Activated T-helper 1 cell treated with anti-CD3 and anti-CD28 coated beads, Interleukin-2, amount 50 U/mL, for 16 hours (primary cell): Measurements from ENCODE around the gene PEPD.

Experiments used
- DNase-seq, 2 donors: peaks; one replicate each; pipeline ENCODE4 v3.0.0-alpha.2; 2020; ENCODE audit warnings: low read depth in 1 of 2, low spot score in 1 of 2

Gene PEPD

DNA sequence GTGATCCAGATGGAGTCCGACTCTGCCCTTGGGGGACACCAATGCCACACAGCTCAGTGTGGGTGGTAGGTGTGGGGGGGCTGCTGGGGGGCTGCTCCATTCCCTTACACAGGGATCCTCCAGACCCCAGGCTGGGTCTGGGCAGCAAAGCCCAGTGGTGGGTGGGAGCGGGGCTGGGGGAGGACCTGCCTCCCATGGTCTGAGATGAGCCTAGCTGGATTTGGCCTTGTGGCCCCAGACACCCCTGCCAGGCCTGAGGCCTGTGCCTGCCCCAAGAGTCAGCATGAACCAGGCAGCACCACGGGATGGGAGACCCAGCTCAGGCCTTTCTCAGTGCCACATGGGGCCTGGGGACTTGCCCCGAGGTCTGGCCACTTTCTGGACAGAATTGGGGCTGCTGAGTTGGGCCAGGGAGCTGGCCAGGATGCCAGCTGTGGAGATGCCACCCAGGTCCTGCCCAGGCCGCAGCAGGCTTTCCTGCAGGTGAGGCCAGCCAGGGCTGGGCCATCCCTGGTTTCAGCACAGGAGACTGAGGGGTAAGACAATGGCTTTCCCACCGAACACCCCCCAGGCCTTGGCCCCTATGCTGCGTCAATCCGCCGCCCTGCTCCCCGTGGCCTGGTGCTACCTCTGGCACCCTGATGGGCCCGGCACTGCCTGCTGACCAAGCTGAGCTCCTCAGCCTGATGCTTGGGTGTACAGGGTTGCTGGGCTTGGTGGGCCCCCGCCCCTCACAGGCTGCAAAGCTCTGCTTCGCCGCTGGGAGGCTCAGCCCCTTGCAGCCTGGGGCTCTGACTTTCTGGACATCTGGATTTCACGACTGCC lies 123.8 kb downstream of the PEPD start:
- no peak for DNase-seq

DNA sequence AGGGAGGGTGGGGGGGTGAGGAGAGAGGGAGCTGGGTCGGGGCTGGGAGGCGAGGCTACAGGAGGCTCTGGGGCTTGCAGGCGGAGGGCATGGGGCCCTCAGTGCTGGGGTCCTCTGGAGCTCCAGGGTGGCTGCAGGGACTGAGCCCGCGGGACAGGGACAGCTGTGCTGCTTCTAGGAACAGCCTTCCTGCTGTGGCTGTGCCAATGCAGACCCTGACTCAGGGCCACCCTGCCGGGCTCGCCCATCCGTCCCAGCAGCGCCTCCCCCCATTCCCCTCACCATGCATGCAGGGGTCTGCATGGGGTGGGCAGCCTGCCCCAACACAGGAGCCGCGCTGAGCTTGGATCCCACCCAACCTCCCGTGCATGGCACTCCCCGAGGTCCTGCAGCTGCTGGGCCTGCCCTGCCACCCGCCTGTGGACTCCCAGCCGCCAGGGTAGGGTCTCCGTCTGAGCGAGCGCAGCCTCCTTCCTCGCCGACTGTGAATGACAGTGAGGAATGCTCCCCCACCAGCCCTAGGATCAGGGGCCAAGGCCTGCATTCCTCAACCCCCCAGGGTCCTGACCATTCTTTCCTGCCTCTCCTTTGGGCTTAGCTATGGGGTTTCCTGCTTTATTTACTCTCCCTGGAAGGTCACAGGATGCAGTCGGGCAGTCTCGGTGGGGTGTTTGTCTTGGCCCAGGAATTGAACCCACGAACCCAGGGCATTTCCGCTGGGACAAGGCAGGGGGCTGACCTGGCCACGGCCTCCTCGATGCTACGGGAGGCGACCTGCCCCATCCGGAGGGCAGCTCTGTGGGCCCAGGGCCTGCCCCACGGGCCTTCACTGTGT lies 124.7 kb downstream of the PEPD start:
- DNase-seq, result no peak

DNA sequence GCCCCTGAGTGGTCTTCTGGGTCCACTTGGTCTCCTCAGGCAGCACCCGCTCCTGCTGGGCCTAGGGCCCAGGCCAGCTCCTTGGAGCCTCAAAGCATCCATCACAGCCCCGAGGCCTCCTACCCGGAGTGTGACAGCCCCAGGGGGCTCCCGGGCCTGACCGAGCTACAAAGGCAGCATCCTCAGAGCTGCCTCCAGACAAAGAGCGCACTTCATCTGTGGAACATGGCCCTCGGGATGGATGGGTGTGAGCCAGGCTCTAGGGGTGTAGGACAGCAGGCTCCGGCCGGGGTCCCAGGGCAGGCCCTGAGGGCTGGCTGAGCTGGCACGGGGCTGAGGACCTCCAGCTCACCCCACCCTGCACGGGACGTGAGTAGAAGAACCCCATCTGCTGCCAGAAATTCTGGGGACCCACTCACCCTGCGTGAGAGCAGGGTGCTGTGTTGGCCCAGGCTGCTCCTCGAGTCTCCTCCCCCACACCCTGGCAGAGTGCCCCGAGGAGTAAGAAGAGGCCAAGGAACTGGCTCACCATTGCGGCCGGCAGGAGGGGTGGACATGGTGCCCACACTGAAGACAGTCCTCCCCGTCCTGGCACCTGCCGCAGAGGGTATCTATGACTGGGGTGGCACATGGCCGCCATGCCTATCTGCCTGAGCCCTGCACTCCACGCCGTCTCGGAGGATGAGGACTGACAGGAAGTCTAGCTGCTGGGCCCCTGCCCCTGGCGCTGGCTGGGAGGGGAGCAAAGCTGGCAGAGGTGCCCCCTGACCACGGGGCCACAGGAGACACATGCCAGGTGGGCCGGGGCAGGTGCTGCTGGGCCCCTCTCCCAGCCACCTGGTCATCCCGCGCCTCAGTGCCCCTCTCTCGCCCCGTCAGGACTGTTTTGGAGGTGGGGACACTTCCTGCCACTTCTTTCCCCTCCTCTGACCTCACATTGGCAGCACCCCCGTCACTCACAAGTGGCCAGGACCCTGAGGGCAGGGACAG lies 125.7 kb downstream of the PEPD start:
- no peak for DNase-seq

DNA sequence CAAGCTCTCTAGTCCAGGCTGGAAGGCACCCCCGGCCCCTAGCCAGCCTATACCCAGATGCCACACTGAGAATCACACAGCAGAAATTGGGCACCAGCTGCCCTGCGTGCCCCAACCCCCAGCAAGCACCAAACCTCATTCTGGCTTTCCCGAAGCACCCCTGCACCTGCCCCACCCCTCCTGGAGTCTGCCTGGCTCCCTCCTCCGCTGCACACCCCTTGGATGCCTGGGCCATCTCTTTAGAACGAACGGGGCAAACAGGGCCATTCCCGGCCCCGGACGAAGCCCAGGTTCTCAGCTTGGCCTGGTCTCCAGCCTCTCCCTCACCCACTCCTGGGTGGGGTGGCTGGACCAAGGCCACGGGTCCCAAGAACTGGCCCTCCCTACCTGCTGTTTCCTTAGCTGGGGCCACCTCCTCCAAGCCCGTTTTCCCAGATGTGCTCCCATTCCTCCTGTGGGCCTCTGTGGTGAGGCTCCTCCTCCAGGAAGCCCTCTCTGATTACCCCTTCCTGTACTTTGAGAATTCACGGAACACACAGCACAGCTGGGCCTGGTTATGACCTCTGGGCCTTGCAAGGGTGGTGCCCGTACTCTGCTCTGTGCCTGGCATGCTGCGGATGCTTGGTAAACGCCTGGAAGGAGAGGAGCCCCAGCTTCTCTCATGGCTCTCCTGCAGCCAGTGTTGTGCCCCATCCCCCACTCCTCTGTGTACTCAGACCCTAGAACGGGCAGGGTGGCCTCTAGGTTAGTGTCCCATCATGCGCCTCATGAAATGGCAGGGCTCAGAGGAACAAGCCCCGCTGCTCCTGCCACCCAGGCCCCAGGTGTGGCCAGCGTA lies 126.6 kb downstream of the PEPD start:
- no peak for DNase-seq

DNA sequence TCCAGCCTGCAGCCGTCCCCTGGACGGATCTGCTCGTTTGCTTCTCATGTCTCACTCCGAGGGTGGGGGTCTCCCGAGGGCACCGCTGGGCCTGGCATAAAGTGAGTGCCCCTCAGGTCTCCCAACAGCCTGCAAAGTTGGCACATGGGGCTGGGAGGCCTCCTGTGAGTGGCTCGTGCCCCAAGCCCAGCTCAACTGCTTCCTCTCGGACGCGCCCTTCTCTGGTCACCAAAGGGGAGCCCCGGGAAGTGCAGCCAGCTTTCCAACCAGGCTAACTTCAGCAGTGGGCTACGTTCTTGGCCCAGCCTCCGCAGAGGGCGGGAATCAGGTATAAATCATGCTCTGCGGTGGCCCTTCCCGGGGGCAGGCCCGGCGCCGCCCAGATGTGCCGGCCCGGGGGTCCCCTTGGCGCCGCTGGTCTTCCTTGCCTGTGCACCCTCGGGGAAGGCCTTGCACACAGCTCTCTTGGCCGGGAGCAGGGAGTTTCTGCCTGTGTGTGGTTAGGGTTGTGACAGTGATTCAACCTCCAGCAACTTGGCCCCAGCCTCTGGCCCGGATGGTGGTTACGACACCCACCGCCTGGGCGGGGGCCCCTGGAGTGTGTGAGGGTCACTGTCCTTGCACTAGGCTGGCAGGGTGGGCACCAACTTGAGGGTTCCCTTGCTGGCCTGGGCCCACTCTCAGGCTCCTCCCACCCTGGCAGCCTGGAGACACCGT lies 127.4 kb downstream of the PEPD start:
- DNase-seq, result no peak

DNA sequence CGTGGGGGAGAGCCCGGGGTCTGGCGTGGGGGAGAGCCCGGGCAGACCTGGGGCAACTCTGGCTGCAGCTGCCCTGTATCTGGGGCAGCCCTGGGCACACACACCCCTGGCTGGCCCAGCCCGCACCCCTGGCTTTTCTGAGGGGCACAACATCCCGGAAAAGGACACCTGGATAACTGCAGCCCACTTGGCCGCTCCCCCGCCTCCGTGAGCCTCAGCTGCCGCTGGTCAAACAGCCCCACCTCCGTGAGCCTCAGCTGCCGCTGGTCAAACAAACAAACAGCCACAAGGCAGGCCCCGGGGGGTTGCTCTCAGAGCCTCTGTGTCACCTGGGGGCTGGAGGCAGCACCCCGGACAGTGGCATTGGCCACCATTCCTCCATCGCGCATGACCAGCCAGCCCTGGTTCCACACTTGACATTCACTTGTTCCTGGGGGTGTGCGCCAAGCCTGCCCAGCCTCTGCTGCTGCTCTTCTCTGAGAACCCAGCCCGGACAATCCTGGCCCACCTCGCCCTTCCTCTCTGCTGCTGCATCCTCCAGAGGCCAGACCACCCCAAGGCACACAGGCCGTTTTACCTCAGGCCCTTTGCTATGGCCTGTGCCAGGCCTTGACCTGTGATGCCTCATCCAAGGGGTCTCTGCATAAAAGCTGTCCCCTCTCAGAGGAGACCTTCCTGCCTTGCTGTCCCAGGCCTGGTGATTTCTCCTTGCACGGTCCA lies 128.1 kb downstream of the PEPD start:
- DNase-seq, result no peak

DNA sequence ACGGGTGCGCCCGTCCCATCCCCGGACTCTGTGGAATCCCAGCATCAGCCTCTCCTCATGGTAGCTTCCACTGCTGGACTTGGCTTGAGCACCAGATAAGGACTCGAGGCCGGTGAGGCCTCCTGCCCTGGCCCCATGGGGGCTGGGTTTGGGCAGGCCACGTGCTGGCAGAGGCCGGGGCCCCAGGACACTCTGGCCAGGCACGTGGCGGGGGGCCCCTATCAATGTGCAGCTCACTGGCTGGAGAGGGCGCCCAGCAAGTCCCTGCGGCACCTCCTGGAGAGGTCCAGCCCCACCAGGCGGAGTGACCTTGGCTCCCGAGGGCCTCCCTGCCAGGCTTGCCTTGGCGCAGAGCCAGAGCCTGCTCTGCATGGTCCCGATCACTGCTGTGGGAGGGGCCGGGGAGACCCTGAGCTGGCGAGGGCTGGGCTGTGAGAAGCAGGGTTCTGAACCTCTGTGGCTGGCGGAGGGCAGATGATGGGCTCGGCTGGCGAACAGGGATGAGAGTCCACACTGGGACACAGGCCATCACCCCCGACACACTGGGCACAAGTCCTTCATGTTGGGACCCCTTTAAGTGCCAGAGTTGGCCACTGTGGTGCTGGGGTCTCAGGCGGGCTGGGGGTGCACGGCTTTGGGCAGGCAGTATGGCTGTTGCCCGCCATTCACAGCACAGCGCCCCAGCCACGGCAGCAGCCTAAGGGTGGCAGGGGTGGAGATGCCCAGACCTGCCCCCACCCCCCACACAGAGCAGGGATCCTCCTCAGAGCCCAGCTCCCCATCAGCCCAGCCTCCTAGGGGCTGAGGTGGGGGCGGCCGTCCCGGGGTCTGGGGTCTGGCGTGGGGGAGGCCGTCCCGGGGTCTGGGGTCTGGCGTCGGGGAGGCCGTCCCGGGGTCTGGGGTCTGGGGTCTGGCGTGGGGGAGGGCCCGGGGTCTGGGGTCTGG lies 129.0 kb downstream of the PEPD start:
- no peak for DNase-seq

DNA sequence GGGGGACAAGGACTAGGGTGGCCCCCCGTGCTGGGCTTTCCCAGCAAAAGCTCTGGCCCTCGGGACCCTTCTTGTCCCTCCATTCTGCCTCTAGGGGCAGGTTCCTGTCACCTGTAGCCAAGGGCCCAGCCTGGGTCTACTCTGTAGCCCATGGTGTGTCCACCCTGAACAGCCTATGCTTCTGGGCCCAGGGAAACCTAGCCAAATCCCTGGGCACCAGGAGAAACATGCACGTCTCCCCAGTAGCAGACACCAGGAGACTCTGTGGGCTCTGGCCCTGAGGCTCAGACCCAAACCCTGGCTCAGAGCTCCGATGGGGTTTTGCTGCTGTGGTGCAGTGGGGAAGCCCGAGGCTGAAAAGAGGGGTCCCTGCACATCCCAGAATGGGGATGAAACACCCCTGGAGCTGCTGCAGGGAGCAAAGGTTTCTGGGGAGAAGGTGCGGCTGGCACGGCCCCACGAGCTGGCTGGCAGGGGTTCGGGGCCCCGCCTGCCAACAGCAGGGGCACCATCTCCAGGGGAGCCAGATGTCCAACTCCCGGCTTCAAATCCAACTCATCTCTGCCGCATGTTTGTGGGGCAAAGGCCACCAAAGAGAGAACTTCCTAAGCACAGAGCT lies 129.9 kb downstream of the PEPD start:
- DNase-seq, result no peak

DNA sequence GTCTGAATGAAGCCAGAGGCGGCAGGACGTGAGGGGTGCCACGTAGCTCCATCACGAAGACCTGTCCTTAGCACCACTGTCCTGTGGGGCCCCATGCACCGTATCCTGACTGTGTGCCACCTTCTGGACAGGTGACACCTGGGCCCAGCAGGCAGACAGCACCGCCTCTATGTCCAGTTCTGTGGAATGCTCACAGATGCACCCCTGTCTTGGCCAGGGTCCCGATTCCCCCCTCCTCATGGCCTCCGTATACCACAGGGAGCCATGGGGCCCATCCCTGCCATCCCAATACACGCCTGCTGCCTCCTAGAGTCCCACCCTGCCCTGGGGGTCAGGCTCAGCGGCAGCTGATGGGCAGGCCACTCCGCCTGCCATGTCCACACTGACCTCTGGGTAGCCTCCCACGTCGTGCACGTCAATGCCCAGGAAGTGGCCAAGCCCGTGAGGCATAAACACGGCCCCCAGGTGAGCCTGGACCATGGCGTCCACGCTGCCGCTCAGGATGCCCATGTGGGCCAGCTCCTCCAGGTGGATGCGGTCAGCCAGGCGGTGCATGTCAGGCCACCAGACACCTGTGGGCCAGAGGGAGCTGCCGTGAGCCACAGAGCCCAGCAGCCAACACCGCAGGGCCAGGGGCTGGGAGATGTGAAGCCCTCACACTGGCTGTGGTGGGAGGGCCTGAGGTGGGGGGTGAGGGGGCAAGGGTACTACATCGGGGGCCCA lies 130.5 kb downstream of the PEPD start:
- no peak for DNase-seq

DNA sequence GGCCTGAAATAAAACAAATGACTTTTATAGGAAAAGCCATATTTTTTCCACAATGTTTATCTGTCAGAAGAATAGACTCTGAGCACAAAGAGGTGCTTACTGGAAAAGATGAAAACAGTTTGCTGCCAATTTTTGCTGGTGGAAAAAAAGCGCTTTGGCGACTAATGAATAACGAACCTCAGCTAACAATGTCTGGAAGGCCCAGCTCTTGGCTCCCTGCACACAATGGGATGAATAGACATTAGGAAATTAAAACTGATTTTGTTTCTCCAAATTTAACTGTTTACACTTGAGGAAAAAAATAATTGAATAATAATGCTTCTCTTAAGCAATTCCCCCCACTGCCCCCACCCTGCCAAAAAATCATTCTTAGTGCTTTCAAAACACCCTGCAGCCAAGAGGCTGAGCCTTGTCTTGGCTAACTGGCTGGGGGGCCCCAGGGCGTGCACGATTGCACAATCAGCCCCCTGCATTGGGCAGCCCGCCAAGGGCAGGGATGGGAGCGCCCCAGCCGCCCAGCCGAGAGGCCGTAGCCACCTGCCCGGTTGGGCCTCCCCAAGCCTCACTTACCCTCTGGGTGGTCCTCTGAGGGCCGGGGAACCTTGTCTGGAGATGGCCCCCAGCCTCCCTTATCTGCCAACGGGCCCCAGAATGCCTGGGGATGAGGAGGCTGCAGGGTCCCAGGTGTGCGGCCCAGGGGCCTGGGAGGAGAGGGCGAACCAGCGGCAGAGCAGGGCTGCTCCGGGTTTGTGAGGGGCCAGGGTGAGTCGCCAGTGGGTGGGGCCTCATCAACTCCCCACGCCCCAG lies 131.3 kb downstream of the PEPD start:
- DNase-seq, result no peak

DNA sequence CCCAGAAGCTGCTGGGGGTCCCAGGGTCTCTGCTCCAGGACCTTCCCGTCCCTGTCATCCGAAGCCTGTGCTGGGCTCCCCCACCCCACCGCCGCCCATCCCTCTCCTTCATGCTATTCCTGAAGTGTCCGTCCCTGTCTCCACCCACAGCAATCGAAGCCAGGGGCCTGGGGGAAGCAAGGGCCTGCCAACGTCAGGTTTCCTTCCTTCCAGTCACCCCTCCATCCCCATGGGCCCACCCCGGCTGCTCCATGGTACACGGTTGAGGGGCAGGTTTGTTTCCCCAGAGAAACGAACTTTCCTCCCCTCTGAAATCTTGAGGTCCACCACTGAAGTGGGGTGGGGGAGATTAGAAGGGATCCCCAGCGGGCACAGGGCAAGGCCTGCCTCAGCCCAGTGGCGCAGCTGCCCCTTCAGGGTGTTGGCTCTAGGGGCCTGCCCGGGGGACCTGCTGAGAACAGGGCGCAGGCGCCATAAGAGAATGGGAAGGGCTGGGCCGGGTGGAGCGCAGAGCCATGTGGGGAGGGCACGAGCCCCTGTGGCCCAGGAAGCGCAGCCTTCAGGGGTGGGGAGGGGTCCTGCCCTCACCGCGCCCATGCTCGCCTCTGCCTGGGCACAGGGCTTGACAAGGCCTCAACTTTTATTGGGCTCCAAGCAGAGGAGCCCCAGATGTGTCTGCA lies 132.0 kb downstream of the PEPD start:
- DNase-seq, result no peak

DNA sequence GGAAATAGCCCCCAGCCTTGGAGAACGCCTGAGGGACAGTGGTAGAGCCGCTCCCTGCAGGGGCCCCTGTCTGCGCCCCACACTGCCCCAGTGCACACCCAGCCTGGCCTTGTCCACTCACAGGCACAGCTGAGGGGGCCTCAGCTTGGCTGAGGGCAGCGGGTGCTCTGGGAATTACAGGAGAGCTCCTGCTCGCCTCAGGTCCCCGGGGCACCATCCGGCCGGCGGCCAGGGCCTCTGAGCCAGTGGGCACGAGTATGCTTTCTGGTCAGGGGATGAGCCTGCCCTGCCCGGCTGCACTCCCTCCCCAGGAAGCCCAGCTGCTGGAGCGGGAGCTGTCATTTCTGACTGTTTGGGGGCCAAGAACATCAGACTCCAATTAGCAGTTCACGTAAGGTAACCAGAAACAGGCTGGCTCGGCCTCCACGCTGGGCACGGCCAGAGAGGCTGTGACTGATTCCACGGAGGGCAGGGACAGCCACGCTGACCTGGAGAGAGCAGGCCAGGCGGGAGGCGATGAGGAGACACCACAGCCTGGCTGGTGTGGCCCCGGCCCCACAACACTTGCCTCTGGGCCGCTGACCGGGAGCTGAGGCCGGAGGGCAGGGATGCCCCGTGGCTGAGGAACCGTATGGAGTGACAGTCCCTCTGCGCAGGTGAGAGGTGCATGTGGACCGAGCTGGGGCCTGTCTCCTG lies 132.7 kb downstream of the PEPD start:
- DNase-seq, result no peak

DNA sequence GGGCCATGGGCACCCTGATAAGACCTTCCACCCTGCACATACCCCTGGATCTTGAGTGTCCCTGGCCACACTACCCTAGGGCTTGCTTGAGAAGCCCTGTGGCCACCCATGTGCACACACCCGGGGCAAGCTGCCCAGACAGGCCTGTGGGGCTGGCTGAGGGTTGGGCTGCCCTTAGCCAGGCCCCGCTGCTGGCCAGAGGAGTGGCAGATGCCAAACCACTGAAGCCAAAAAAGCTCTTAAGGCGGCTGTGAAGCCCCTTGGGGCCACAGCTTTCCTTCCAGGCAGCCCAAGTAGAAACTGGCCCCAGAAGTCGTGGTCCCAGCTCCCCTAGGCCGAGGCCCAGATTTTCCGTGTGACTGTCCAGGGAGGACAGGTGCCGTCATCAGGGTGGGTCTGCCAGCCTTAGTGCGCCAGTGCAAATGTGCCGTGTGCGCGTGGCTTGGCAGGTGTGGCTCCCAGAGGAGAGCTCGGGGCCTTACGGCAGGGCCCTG lies 133.3 kb downstream of the PEPD start:
- no peak for DNase-seq

DNA sequence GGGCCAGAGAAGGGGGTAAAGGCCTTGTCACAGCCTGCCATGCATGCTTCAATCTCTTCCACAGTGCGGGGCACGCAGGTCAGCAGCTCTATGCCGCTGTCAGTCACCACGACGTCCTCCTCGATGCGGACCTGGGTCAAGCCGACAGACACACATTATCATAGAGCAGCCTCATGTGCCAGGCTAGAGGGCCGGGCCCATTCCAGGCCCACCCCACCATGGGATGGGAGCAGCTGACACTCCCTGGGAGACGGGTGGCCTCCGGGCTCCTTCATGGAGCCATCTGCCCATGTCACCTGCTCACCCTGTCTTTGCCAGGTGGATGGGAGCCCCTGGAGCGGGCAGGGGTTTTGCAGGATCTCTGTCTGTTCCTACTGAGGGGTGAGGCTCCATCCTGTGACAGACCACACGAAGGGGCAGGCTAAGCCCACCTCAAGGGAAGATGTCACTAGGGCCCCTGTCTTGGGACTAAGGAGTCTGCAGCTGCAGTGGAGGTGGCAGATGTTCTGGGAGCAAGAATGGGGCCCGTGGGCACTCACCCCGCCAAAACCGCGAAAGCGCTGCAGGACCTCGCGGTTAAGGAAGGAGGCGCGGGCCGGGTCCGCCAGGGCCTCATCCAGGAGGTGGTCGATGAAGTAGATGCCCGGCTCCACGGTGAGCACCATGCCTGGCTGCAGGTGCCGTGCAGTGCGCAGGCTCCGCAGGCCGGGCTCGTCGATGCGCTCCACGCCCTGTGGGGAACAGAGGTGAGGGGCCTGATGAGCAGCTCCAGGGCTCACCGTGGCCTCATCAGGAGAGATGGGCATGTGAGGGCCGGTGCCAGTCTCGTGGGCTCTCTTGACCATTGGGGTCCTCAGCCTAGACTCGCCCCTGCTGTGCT lies 134.0 kb downstream of the PEPD start:
- no peak for DNase-seq
